ENCODE measurements around the gene RASGRF2. TPM values are rescaled to one million over a fixed set of nuclear protein-coding genes. Genes with fewer than 3 reads are reported as not detected.

Gene RASGRF2
- polyA plus RNA-seq, 1 donor from 2014 or later: 0.42 TPM

DNA sequence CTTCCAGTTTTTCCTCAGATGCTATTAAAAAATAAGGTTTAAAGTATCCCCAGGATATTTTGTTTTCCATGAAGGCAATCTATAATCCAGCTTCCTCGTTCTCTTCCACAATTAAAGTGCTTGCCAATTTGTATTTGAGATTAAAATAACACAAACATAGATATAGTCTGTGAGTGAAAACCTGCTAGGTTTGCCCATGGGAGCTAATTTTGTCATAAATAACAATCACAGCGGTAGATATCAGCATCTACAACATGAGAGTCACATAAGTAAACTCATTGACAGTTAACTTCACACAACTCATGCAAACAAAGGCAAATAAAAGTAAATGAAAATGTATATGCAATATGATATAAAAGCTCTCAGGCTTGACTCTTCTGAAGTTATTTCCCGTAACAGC, 29.2 kb upstream of the RASGRF2 start:
- no peak overlapping the region for H3K4me2 ChIP-seq (ENCODE audit: low read length)
- no peaks in the 10 kb centered on the region for H3K79me2 ChIP-seq (replicated peaks; ENCODE audit: insufficient read depth, low read length)
- H3K9me3 ChIP-seq (ENCODE audit: low read length): no peaks in the 10 kb centered on the region
- no peak overlapping the region for H3K4me3 ChIP-seq (ENCODE audit: low read length)
- H3K36me3 ChIP-seq (ENCODE audit: insufficient read depth, low read length): no peaks in the 10 kb centered on the region
- no peaks in the 10 kb centered on the region for H3K27me3 ChIP-seq (ENCODE audit: insufficient read depth, low read depth, low read length)
- H4K20me1 ChIP-seq (ENCODE audit: insufficient read depth): no peaks in the 10 kb centered on the region
- H2AFZ ChIP-seq (ENCODE audit: low read depth, low read length): no peak overlapping the region
- no peak overlapping the region for H3K9ac ChIP-seq (ENCODE audit: low read length)
- no peaks in the 10 kb centered on the region for H3K9me2 ChIP-seq (ENCODE audit: insufficient read depth, low read length)
- no peak for TF ChIP-seq EP300 (conservative IDR thresholded peaks at IDR 0.05; ENCODE audit: poor library complexity, severe bottlenecking)
- TF ChIP-seq EZH2 (IDR thresholded peaks at IDR 0.05; ENCODE audit: borderline replicate concordance, insufficient read depth, low read length, poor library complexity, severe bottlenecking): no peak
- TF ChIP-seq MXI1 (conservative IDR thresholded peaks at IDR 0.05; ENCODE audit: poor library complexity, severe bottlenecking): no peak
- TF ChIP-seq RAD21 (conservative IDR thresholded peaks at IDR 0.05): no peak
- TF ChIP-seq, protein P1, sequence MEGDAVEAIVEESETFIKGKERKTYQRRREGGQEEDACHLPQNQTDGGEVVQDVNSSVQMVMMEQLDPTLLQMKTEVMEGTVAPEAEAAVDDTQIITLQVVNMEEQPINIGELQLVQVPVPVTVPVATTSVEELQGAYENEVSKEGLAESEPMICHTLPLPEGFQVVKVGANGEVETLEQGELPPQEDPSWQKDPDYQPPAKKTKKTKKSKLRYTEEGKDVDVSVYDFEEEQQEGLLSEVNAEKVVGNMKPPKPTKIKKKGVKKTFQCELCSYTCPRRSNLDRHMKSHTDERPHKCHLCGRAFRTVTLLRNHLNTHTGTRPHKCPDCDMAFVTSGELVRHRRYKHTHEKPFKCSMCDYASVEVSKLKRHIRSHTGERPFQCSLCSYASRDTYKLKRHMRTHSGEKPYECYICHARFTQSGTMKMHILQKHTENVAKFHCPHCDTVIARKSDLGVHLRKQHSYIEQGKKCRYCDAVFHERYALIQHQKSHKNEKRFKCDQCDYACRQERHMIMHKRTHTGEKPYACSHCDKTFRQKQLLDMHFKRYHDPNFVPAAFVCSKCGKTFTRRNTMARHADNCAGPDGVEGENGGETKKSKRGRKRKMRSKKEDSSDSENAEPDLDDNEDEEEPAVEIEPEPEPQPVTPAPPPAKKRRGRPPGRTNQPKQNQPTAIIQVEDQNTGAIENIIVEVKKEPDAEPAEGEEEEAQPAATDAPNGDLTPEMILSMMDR (IDR thresholded peaks at IDR 0.05; ENCODE audit: poor library complexity, severe bottlenecking): no peak
- TF ChIP-seq, protein P2, sequence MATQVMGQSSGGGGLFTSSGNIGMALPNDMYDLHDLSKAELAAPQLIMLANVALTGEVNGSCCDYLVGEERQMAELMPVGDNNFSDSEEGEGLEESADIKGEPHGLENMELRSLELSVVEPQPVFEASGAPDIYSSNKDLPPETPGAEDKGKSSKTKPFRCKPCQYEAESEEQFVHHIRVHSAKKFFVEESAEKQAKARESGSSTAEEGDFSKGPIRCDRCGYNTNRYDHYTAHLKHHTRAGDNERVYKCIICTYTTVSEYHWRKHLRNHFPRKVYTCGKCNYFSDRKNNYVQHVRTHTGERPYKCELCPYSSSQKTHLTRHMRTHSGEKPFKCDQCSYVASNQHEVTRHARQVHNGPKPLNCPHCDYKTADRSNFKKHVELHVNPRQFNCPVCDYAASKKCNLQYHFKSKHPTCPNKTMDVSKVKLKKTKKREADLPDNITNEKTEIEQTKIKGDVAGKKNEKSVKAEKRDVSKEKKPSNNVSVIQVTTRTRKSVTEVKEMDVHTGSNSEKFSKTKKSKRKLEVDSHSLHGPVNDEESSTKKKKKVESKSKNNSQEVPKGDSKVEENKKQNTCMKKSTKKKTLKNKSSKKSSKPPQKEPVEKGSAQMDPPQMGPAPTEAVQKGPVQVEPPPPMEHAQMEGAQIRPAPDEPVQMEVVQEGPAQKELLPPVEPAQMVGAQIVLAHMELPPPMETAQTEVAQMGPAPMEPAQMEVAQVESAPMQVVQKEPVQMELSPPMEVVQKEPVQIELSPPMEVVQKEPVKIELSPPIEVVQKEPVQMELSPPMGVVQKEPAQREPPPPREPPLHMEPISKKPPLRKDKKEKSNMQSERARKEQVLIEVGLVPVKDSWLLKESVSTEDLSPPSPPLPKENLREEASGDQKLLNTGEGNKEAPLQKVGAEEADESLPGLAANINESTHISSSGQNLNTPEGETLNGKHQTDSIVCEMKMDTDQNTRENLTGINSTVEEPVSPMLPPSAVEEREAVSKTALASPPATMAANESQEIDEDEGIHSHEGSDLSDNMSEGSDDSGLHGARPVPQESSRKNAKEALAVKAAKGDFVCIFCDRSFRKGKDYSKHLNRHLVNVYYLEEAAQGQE (IDR thresholded peaks at IDR 0.05; ENCODE audit: borderline replicate concordance): no peak
- H3K27ac ChIP-seq (ENCODE audit: low read length): no peak overlapping the region
- H3F3A ChIP-seq (ENCODE audit: insufficient read depth, low read length, poor library complexity, severe bottlenecking): no peaks in the 10 kb centered on the region

DNA sequence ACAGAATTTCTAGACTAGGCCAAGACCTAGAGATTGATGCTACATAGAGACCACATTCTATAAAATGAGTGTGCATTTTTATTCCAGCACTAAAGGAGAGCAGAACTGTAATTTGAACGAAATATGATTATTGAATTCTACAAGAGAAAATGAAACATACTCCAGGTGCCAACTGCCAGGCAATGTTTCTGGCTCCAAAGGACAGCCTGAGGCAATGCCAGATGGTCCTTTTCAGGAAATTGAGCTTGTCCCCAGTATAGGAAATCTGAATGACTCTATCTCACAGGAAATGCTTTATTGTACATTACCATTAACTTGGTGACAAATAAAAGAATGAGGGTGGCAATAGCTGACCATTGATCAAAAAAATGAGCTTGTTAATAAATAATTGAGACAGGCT, 28.8 kb upstream of the RASGRF2 start:
- Histone ChIP-seq H3K9me2 (ENCODE audit: insufficient read depth, low read length) (no peaks in the 10 kb centered on the region), H3K4me2 (ENCODE audit: low read length) (no peak overlapping the region), H3K4me3 (ENCODE audit: low read length) (no peak overlapping the region), H4K20me1 (ENCODE audit: insufficient read depth) (no peaks in the 10 kb centered on the region), H3K36me3 (ENCODE audit: insufficient read depth, low read length) (no peaks in the 10 kb centered on the region), H3K27me3 (ENCODE audit: insufficient read depth, low read depth, low read length) (no peaks in the 10 kb centered on the region), H3K27ac (ENCODE audit: low read length) (no peak overlapping the region), H3F3A (ENCODE audit: insufficient read depth, low read length, poor library complexity, severe bottlenecking) (no peaks in the 10 kb centered on the region), H3K79me2 (replicated peaks; ENCODE audit: insufficient read depth, low read length) (no peaks in the 10 kb centered on the region), H3K9me3 (ENCODE audit: low read length) (no peaks in the 10 kb centered on the region), H3K9ac (ENCODE audit: low read length) (no peak overlapping the region), H2AFZ (ENCODE audit: low read depth, low read length) (no peak overlapping the region)
- TF ChIP-seq, protein P2 (IDR thresholded peaks at IDR 0.05; ENCODE audit: borderline replicate concordance): no peak
- no peak for TF ChIP-seq EZH2 (IDR thresholded peaks at IDR 0.05; ENCODE audit: borderline replicate concordance, insufficient read depth, low read length, poor library complexity, severe bottlenecking)
- TF ChIP-seq RAD21 (conservative IDR thresholded peaks at IDR 0.05): no peak
- TF ChIP-seq SMC3 (conservative IDR thresholded peaks at IDR 0.05; ENCODE audit: poor library complexity): no peak
- TF ChIP-seq MXI1 (conservative IDR thresholded peaks at IDR 0.05; ENCODE audit: poor library complexity, severe bottlenecking): no peak
- TF ChIP-seq, protein P1 (IDR thresholded peaks at IDR 0.05; ENCODE audit: poor library complexity, severe bottlenecking): no peak
